ENCODE data around the gene MFSD12. TPM values are rescaled to one million over a fixed set of nuclear protein-coding genes. Genes with fewer than 3 reads are reported as not detected.

Gene MFSD12
- 10 to 100 TPM; 19.1 to 37.6 (median 26.7) TPM for polyA plus RNA-seq (ENCODE audit: low read depth in 6 of 6)

DNA sequence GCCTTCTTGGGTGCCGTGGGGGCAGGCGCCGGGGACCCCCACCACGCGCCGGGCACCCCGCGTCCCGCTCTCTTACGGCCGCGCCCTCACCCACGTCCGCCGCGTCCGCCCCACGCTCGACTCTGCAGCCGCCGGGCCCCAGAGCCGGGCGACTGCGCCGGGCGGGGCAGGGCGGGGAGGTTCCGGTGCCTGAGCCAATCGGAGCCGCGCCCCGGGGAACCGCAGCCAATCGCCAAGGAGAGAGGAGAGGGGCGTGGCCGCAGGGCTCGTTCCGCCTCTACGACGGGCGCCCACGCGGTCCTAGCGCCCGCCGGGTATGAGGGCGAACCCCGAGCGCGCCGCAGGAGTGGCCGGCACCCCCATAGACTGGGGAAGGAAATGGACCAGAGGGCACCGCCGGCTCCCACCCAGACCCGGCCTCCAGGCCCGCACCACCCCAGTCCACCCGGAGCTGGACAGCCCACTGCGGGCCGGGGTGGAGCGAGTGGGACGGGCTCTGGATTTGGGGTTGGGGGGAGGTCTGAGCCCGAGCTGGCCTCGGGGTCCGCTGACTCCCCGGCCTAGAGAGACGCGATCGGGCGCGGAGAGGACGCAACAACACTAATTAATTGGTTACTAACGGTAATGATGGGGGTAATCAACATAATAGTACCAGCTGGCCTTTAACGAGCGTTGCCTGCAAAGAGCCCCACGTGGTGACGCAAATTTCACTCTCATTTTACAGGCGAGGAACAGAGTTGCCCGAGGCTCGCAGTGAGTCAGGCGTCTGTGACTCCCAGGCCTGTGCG is at the start of gene MFSD12:
Gene MFSD12, minus strand, starts transcription at position 126 of the 788 bp plus-strand sequence. CDS start 183 bp downstream, outside the sequence.
- Mint-ChIP-seq H3K4me3 (peak within 1 kb of the TSS; percentile 86 to 99 (median 93)), H3K27ac (peak within 1 kb of the TSS; percentile 56 to 97 (median 80)), H3K4me1 (peaks cover 33 to 46% (median 35%) of the 10 kb centered on the region in 3 donors), H3K36me3 (no peaks in the 10 kb centered on the region), H3K9me3 (no peaks in the 10 kb centered on the region), H3K27me3 (no peaks in the 10 kb centered on the region)
- ATAC-seq (ENCODE audit: low read depth in 2 of 2) (peak; percentile 87 to 89), DNase-seq (peak; percentile 93)

DNA sequence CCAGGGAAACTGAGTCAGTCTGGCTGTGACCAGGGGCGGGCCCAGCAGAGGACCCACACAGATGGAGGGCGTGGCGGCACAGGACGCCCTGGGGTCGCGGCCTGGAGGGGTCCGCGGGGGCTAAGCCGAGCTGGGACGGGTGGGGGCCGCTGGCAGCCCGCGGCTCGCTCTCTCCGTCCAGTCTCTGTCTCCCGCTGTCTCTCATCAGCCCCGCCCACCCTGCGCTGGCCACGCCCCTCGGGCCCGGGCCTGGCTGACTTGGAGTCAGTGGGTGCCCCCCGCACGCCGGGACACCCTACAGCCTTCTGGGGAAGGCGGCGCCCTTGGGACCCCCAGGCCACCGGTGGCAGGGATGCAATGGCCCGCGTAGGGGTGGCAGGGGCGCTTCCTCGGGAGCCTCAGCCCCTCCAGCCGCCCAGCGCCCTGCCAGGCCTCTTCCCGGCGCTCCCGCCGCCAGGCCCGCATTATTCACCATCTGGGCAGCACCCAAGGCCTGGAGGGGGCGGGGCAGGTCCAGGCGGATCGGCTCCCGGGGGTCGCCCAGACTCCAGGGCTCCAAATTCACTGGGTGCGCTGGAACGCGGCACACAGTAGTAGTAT is 49.4 kb upstream of the MFSD12 start, which contains the start of gene TBXA2R:
Gene TBXA2R, minus strand, starts transcription at position 186 of the 600 bp plus-strand sequence. CDS start 6,241 bp downstream, outside the sequence.
- peak within 1 kb of the TSS in 5 of 6 donors; percentile 14 to 72 (median 63) for H3K27ac Mint-ChIP-seq
- peak within 1 kb of the TSS in 5 of 8 donors; percentile 80 to 90 (median 84) for H3K4me3 Mint-ChIP-seq
- H3K4me1 Mint-ChIP-seq = peaks cover 15 to 18% (median 18%) of the 10 kb centered on the region in 3 donors

DNA sequence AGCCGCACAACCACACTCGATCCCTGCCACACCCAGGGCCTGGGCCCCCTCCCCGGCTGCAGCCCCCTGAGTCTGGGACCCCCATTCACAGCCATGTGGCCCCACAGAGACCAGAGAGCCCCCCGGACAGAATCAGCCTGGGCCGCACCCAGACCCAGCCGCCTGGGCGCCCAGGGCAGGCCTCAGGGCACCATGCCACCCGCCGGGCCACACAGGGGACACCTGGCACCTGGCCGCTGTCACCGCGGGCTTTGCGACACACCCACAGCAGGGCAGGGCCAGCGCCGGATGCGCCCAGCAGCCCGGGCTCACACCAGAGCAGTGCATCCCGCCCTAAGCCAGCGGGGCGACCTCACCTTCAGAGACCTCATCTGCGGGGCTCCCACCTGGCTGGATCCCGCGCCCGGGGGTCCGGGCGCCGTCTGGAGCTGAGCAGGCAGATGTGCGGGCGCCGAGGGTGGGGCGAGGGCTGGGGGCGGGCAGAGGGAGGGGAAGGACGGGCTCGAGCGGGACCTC is 48.8 kb upstream of the MFSD12 start:
- H3K36me3 Mint-ChIP-seq = no peaks in the 10 kb centered on the region
- peak overlapping the region in 1 of 6 donors; percentile 65 for H3K27ac Mint-ChIP-seq
- no peak overlapping the region for H3K4me3 Mint-ChIP-seq
- ATAC-seq (ENCODE audit: low read depth in 2 of 2) (peak; percentile 26 to 36), DNase-seq (peak; percentile 32)
- H3K4me1 Mint-ChIP-seq = peaks cover 15 to 18% (median 18%) of the 10 kb centered on the region in 3 donors
- H3K27me3 Mint-ChIP-seq = no peaks in the 10 kb centered on the region
- no peaks in the 10 kb centered on the region for H3K9me3 Mint-ChIP-seq

More for the DNA sequence above, 49.4 kb upstream of the MFSD12 start, which contains the start of gene TBXA2R:
- no peaks in the 10 kb centered on the region for H3K9me3 Mint-ChIP-seq
- H3K36me3 Mint-ChIP-seq = no peaks in the 10 kb centered on the region
- ATAC-seq (ENCODE audit: low read depth in 2 of 2) (peak; percentile 59 to 71), DNase-seq (peak; percentile 76)
- H3K27me3 Mint-ChIP-seq = no peaks in the 10 kb centered on the region

DNA sequence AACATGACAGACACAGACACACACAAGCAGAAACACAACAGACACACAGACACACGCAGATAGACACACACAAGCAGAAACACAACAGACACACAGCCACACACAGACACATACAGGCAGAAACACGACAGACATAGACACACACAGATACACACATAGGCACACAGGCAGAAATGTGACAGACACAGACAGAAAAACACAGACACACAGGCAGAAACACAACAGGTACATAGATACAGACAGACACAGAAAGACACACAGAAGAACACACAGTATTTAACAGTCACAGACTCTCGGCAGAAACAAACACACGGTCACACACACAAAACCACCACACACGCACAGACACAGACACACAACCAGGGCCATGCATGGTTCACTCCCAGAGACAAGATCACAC is 48.4 kb upstream of the MFSD12 start:
- no peaks in the 10 kb centered on the region for H3K27me3 Mint-ChIP-seq
- no peaks in the 10 kb centered on the region for H3K36me3 Mint-ChIP-seq
- DNase-seq = no peak
- no peaks in the 10 kb centered on the region for H3K9me3 Mint-ChIP-seq
- no peak for ATAC-seq (ENCODE audit: low read depth in 2 of 2)
- H3K4me3 Mint-ChIP-seq = no peak overlapping the region
- no peak overlapping the region for H3K27ac Mint-ChIP-seq
- H3K4me1 Mint-ChIP-seq = peaks cover 15 to 18% (median 18%) of the 10 kb centered on the region in 3 donors

DNA sequence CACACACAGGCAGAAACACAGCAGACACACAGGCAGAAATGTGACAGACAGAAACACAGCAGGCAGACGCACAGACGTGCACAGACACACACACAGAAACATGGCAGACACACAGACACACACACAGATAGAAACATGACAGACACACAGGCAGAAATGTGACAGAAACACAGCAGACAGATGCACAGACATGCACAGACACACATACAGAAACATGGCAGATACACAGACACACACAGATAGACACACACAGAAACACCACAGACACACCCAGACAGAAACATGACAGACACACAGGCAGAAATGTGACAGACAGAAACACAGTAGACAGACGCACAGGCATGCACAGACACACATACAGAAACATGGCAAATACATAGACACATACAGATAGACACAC is 48.0 kb upstream of the MFSD12 start:
- H3K27ac Mint-ChIP-seq = no peak overlapping the region
- H3K36me3 Mint-ChIP-seq = no peaks in the 10 kb centered on the region
- DNase-seq (no peak), ATAC-seq (ENCODE audit: low read depth in 2 of 2) (no peak)
- H3K4me3 Mint-ChIP-seq = no peak overlapping the region
- H3K4me1 Mint-ChIP-seq = peaks cover 15 to 18% (median 18%) of the 10 kb centered on the region in 3 donors
- H3K27me3 Mint-ChIP-seq = no peaks in the 10 kb centered on the region
- no peaks in the 10 kb centered on the region for H3K9me3 Mint-ChIP-seq

DNA sequence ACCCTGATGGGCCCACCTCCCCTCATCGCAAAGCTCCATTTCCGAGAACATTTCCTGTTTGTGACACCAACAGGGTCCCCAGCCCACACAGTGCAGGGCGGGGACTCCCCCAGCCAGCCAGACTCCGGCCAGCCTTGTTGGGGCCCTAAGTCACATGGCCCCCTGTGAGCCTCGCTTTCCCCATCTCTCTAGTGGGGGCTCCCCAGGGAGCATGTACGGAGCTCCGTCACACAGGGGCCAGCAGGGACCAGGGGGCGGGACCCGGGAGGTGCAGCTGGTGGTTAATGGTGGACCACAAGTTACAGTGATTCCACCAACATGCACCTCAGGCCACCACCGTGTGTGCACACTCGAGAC is 47.6 kb upstream of the MFSD12 start:
- Mint-ChIP-seq H3K9me3 (peaks cover 0 to 1% (median 0%) of the 10 kb centered on the region in 7 donors), H3K4me3 (no peak overlapping the region), H3K4me1 (peaks cover 15 to 18% (median 18%) of the 10 kb centered on the region in 3 donors), H3K27me3 (no peaks in the 10 kb centered on the region), H3K36me3 (no peaks in the 10 kb centered on the region), H3K27ac (peak overlapping the region in 1 of 6 donors; percentile 3)
- DNase-seq (peak; percentile 66), ATAC-seq (ENCODE audit: low read depth in 2 of 2) (peak; percentile 65 to 76)

DNA sequence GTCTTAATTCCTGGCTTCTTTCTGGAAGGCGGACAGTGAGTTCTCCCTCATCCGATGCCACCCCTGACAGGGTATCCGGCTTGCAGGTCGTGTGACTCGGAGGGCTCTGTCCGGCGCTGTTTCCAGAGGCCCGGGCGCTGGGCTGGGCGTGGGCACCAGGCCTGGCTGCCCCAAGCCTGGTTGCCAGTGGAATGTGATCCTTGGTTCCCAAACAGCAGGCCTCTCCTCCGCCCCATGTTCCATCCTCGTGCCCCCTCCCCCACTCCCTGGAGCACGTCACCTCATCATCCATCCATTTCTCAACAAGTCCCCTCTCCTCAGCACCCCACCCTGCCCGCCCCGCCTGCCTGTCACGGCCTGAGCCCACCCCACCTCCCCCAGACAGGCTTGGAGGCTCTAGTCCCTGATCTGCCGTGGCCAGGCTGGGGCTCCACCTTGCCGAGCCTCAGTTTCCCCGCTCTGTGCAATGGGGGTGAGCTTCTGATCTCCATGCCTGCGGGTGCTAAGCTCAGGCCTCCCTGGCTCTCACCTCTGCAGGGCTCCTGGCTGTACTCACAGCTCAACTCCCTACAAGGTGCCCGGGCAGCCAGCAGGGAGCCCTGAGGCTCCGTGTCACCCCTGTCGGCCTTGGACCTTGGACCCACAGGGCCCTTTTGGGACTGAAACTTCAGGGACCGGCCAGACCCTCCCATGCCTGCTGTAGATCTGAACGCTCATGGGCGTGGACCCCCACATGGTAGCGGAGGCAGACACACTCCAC is 47.0 kb upstream of the MFSD12 start:
- peak in 1 of 2 donors; percentile 9 for ATAC-seq (ENCODE audit: low read depth in 2 of 2)
- no peak for DNase-seq
- no peaks in the 10 kb centered on the region for H3K36me3 Mint-ChIP-seq
- H3K4me1 Mint-ChIP-seq = peaks cover 15 to 18% (median 17%) of the 10 kb centered on the region in 3 donors
- H3K4me3 Mint-ChIP-seq = peak overlapping the region in 4 of 8 donors; percentile 48 to 75 (median 70)
- no peaks in the 10 kb centered on the region for H3K27me3 Mint-ChIP-seq
- peaks cover 0 to 1% (median 0%) of the 10 kb centered on the region in 7 donors for H3K9me3 Mint-ChIP-seq
- H3K27ac Mint-ChIP-seq = peak overlapping the region in 4 of 6 donors; percentile 27 to 88 (median 54)

DNA sequence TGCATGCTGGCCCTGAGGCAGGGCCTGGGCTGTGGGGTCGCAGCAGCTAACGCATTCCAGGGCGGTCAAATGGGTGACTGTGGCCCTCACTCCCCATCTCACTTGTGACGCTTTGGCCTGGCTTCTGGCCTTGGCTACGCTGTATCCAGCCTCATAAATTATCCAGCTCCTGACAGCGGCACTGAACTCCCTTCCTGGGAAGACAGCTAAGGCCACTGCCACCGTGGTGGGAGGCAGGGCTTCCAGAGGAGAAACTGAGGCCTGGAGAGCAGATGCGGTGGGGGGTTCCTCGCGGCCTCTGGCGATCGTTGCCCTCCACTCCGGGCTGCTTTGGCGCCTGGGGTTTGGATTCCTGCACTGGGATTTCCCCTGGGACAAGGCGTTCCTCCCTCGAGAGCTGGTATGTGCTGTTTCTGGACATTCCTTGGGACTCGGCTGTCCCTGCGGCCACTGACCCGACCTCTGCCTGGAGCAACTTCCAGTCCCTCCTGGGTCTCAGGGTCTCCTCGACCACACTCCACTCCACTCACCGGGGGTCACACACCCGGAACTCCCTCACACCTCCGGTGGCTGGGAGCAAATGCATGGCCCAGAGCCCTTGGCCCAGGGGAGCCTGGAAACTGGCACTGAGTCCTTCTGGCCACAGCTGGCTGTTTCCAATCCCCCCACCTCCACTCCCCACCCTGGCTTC is 45.9 kb upstream of the MFSD12 start:
- DNase-seq (no peak), ATAC-seq (ENCODE audit: low read depth in 2 of 2) (no peak)
- peaks cover 0 to 1% (median 0%) of the 10 kb centered on the region in 7 donors for H3K9me3 Mint-ChIP-seq
- H3K27me3 Mint-ChIP-seq = no peaks in the 10 kb centered on the region
- H3K36me3 Mint-ChIP-seq = no peaks in the 10 kb centered on the region
- peak overlapping the region in 1 of 6 donors; percentile 84 for H3K27ac Mint-ChIP-seq
- H3K4me1 Mint-ChIP-seq = peaks cover 12 to 14% (median 13%) of the 10 kb centered on the region in 3 donors
- peak overlapping the region in 1 of 8 donors; percentile 61 for H3K4me3 Mint-ChIP-seq

DNA sequence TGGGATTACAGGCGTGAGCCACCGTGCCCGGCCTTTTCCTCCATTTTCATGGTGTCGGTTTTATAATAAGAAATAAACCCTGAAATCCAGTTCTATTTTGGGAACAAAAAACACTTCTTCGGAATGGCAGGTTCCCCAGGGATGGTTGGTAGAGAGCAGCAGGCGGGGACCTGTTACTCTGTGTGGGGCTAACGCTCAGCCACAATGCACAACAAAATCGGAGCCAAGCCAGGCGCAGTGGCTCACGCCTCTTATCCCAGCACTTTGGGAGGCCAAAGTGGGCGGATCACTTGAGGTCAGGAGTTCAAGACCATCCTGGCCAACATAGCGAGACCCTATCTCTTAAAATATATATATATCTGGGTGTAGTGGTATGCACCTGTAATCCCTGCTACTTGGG is 43.6 kb upstream of the MFSD12 start:
- DNase-seq (no peak), ATAC-seq (ENCODE audit: low read depth in 2 of 2) (no peak)
- no peaks in the 10 kb centered on the region for H3K27me3 Mint-ChIP-seq
- peaks cover 0 to 1% (median 0%) of the 10 kb centered on the region in 7 donors for H3K9me3 Mint-ChIP-seq
- no peaks in the 10 kb centered on the region for H3K36me3 Mint-ChIP-seq
- H3K4me3 Mint-ChIP-seq = peak overlapping the region in 2 of 8 donors; percentile 20 to 41
- no peak overlapping the region for H3K27ac Mint-ChIP-seq
- no peaks in the 10 kb centered on the region for H3K4me1 Mint-ChIP-seq

DNA sequence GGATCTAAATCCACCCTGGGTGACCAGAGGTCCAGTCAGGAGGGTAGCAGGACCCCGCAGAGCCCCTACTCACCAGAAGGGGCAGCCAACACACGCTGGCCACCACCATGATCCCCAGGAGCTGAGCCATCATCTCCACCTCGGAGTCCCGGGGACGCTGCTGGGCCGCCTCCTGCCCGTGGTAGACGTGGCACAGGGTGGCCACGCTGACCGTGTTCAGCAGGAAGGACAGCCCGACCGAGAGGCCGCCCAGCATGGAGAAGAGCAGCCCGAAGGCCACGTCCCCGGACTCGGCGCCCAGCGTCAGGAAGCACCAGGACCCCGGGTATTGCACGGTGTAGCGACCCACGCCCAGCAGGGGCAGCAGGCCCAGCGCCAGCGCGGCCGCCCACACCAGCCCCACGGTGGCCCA is 42.4 kb upstream of the MFSD12 start:
- Mint-ChIP-seq H3K4me1 (no peaks in the 10 kb centered on the region), H3K9me3 (peaks cover 0 to 1% (median 0%) of the 10 kb centered on the region in 7 donors), H3K4me3 (no peak overlapping the region), H3K36me3 (no peaks in the 10 kb centered on the region), H3K27me3 (no peaks in the 10 kb centered on the region), H3K27ac (no peak overlapping the region)
- no peak for ATAC-seq (ENCODE audit: low read depth in 2 of 2)
- DNase-seq = no peak

DNA sequence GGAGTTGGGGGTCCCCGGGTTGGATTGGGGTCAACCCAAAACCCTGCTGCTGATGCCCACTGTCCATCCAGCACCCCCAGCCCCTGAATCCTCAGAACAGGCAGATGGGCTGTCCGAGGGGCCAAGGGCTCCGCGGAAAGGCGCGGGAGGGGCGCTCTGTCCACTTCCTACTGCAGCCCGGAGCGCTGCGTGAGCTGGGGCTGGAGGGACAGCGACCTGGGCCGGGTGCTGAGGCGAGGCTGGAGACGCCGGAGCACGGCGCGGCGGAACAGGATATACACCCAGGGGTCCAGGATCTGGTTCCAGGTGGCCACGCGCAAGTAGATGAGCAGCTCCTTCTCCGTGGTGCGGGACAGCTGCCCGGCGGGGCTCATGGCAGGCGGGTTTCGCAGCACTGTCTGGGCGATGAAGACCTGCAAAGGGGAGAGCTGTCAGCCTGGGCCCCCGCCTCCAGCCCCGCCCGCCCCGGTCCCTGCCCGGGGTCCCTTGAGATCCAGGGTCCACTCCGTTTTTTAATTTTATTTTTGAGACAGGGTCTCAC is 38.2 kb upstream of the MFSD12 start:
- DNase-seq (no peak), ATAC-seq (ENCODE audit: low read depth in 2 of 2) (no peak)
- Mint-ChIP-seq H3K9me3 (peaks cover 0 to 1% (median 0%) of the 10 kb centered on the region in 7 donors), H3K27me3 (no peaks in the 10 kb centered on the region), H3K4me3 (no peak overlapping the region), H3K36me3 (no peaks in the 10 kb centered on the region), H3K4me1 (peaks cover 0 to 2% (median 0%) of the 10 kb centered on the region in 3 donors), H3K27ac (no peak overlapping the region)

DNA sequence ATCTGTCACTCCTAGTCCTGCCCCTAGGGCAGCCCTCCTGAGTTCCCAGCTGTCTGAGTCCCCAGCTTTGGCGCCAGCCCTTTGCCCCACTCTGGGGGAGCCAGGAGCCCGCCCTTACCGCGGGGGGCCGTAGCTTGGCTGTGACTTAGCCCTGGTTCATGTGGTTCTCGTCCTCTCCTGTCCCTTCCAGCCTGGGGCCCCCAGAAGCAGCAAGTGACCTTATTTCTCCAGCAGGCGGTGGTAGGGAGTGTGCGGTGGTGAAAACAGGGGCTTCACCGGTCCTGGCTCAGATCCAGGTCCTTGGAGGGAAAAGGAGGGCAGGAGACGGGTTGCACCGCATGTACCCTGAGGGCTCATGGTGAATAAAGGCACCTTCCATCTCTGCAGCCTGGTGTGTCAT is 35.8 kb upstream of the MFSD12 start:
- no peak for DNase-seq
- H3K9me3 Mint-ChIP-seq = no peaks in the 10 kb centered on the region
- peak overlapping the region in 1 of 6 donors; percentile 25 for H3K27ac Mint-ChIP-seq
- H3K36me3 Mint-ChIP-seq = no peaks in the 10 kb centered on the region
- H3K4me1 Mint-ChIP-seq = peaks cover 0 to 2% (median 0%) of the 10 kb centered on the region in 3 donors
- no peaks in the 10 kb centered on the region for H3K27me3 Mint-ChIP-seq
- no peak overlapping the region for H3K4me3 Mint-ChIP-seq
- ATAC-seq (ENCODE audit: low read depth in 2 of 2) = no peak
